ENCODE results near the gene RECQL5. TPM values are rescaled to one million over a fixed set of nuclear protein-coding genes. Genes with fewer than 3 reads are reported as not detected.

RECQL5 gene
- total RNA-seq, 1 donor from 2014 or later: 18.7 TPM

GRCh38 chr17:75637143-75637538 lies 29.8 kb downstream of the RECQL5 start:
- no peak for DNase-seq (ENCODE audit: low read depth)
- no peak for TF ChIP-seq CTCF (IDR thresholded peaks at IDR 0.05; ENCODE audit: insufficient read depth, low read length, poor library complexity, severe bottlenecking)
- H3K27me3 ChIP-seq (ENCODE audit: control insufficient read depth, insufficient read depth, low read length): no peaks in the 10 kb centered on the region
- H3K4me3 ChIP-seq (ENCODE audit: low read depth, low read length): no peak overlapping the region
- no peaks in the 10 kb centered on the region for H3K36me3 ChIP-seq (ENCODE audit: control insufficient read depth, insufficient read depth, low read length)

- H3K27me3 ChIP-seq (ENCODE audit: control insufficient read depth, insufficient read depth, low read length): no peaks in the 10 kb centered on the region
- no peak for TF ChIP-seq CTCF (IDR thresholded peaks at IDR 0.05; ENCODE audit: insufficient read depth, low read length, poor library complexity, severe bottlenecking)
- DNase-seq (ENCODE audit: low read depth): no peak
Observed at GRCh38 chr17:75636381-75637142, 30.4 kb downstream of the RECQL5 start.

GRCh38 chr17:75635610-75636202 lies 31.2 kb downstream of the RECQL5 start:
- no peak for TF ChIP-seq CTCF (IDR thresholded peaks at IDR 0.05; ENCODE audit: insufficient read depth, low read length, poor library complexity, severe bottlenecking)
- DNase-seq (ENCODE audit: low read depth): no peak
- H3K36me3 ChIP-seq (ENCODE audit: control insufficient read depth, insufficient read depth, low read length): no peaks in the 10 kb centered on the region
- no peaks in the 10 kb centered on the region for H3K27me3 ChIP-seq (ENCODE audit: control insufficient read depth, insufficient read depth, low read length)
- H3K4me3 ChIP-seq (ENCODE audit: low read depth, low read length): no peak overlapping the region

More at GRCh38 chr17:75636381-75637142, 30.4 kb downstream of the RECQL5 start:
- Histone ChIP-seq H3K36me3 (ENCODE audit: control insufficient read depth, insufficient read depth, low read length) (no peaks in the 10 kb centered on the region), H3K4me3 (ENCODE audit: low read depth, low read length) (no peak overlapping the region)

GRCh38 chr17:75634754-75635609 lies 32.0 kb downstream of the RECQL5 start:
- no peak for TF ChIP-seq CTCF (IDR thresholded peaks at IDR 0.05; ENCODE audit: insufficient read depth, low read length, poor library complexity, severe bottlenecking)
- no peaks in the 10 kb centered on the region for H3K27me3 ChIP-seq (ENCODE audit: control insufficient read depth, insufficient read depth, low read length)
- DNase-seq (ENCODE audit: low read depth): no peak
- no peaks in the 10 kb centered on the region for H3K36me3 ChIP-seq (ENCODE audit: control insufficient read depth, insufficient read depth, low read length)
- H3K4me3 ChIP-seq (ENCODE audit: low read depth, low read length): no peak overlapping the region

- DNase-seq (ENCODE audit: low read depth): no peak
- H3K27me3 ChIP-seq (ENCODE audit: control insufficient read depth, insufficient read depth, low read length): no peaks in the 10 kb centered on the region
- TF ChIP-seq CTCF (IDR thresholded peaks at IDR 0.05; ENCODE audit: insufficient read depth, low read length, poor library complexity, severe bottlenecking): no peak
- H3K36me3 ChIP-seq (ENCODE audit: control insufficient read depth, insufficient read depth, low read length): no peaks in the 10 kb centered on the region
- no peak overlapping the region for H3K4me3 ChIP-seq (ENCODE audit: low read depth, low read length)
Observed at GRCh38 chr17:75634376-75634740, 32.6 kb downstream of the RECQL5 start.
